SHP77 (cell line): ENCODE results near the gene GALC.

Experiments used
- DNase-seq, 2 experiments: peaks; one replicate each; lab custom pipeline; 2025; lab: John Stamatoyannopoulos, UW

GALC gene

GRCh38 chr14:87955501-87955900, 37.5 kb downstream of the GALC start:
- no peak for DNase-seq

GRCh38 chr14:87952307-87953094, 40.5 kb downstream of the GALC start:
- DNase-seq = no peak

GRCh38 chr14:87944987-87945604, 47.9 kb downstream of the GALC start:
- peak in 1 of 2 experiments; percentile 2 for DNase-seq

- no peak for DNase-seq
These were observed 52.1 kb downstream of the GALC start for GRCh38 chr14:87940894-87941293.

GRCh38 chr14:87940382-87940781, 52.6 kb downstream of the GALC start:
- DNase-seq = no peak

GRCh38 chr14:87935886-87936285, 57.1 kb downstream of the GALC start:
- DNase-seq = peak; percentile 19 to 20

GRCh38 chr14:87935081-87935828, 57.7 kb downstream of the GALC start:
- DNase-seq = no peak

- DNase-seq = no peak
These were observed 58.8 kb downstream of the GALC start for GRCh38 chr14:87934185-87934584.

- no peak for DNase-seq
These were observed 76.1 kb downstream of the GALC start for GRCh38 chr14:87916886-87917275.

GRCh38 chr14:87916103-87916885, 76.7 kb downstream of the GALC start:
- no peak for DNase-seq

- DNase-seq = no peak
These were observed 84.4 kb downstream of the GALC start for GRCh38 chr14:87908550-87908949.

- no peak for DNase-seq
These were observed 91.3 kb downstream of the GALC start for GRCh38 chr14:87901652-87902051.

- no peak for DNase-seq
These were observed 91.7 kb downstream of the GALC start for GRCh38 chr14:87901236-87901635.

- no peak for DNase-seq
These were observed 93.8 kb downstream of the GALC start for GRCh38 chr14:87899228-87899627.

- DNase-seq = no peak
These were observed 94.7 kb downstream of the GALC start for GRCh38 chr14:87898301-87898700.

- peak; percentile 4 to 45 for DNase-seq
These were observed 96.3 kb downstream of the GALC start for GRCh38 chr14:87896393-87897380.

- no peak for DNase-seq
These were observed 98.1 kb downstream of the GALC start for GRCh38 chr14:87894920-87895319.

- no peak for DNase-seq
These were observed 100.2 kb downstream of the GALC start for GRCh38 chr14:87892763-87893162.

- DNase-seq = peak in 1 of 2 experiments; percentile 1
These were observed 104.6 kb downstream of the GALC start for GRCh38 chr14:87888136-87888999.

GRCh38 chr14:87883750-87884149, 109.2 kb downstream of the GALC start:
- DNase-seq = no peak
